ENCODE results near the gene OR1C1.
A peak's percentile ranks its signal among the peaks of the same experiment; 100 is the strongest.
"Not testable (repeated sequence)": the region's sequence is repeated elsewhere in the genome, so short reads cannot be mapped to it uniquely, and the experiment has no call there.

OR1C1 gene

GRCh38 chr1:247746391-247746935, 13.9 kb downstream of the OR1C1 start:
- peak; percentile 38 for DNase-seq (ENCODE audit: low read depth)
- no peak overlapping the region for H3K4me3 ChIP-seq (ENCODE audit: low read depth, low read length)
- TF ChIP-seq, protein P1, sequence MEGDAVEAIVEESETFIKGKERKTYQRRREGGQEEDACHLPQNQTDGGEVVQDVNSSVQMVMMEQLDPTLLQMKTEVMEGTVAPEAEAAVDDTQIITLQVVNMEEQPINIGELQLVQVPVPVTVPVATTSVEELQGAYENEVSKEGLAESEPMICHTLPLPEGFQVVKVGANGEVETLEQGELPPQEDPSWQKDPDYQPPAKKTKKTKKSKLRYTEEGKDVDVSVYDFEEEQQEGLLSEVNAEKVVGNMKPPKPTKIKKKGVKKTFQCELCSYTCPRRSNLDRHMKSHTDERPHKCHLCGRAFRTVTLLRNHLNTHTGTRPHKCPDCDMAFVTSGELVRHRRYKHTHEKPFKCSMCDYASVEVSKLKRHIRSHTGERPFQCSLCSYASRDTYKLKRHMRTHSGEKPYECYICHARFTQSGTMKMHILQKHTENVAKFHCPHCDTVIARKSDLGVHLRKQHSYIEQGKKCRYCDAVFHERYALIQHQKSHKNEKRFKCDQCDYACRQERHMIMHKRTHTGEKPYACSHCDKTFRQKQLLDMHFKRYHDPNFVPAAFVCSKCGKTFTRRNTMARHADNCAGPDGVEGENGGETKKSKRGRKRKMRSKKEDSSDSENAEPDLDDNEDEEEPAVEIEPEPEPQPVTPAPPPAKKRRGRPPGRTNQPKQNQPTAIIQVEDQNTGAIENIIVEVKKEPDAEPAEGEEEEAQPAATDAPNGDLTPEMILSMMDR (IDR thresholded peaks at IDR 0.05; ENCODE audit: low read depth, low read length, missing control alignments): no peak
- in situ Hi-C loops (cut with HindIII; ENCODE audit: low sequenced_read_pairs): no loop called here

- peak; percentile 36 for DNase-seq (ENCODE audit: low read depth)
- in situ Hi-C loops (cut with HindIII; ENCODE audit: low sequenced_read_pairs); H3K4me3 ChIP-seq (ENCODE audit: low read depth, low read length): not testable (repeated sequence)
Measured at GRCh38 chr1:247742215-247742760, 18.1 kb downstream of the OR1C1 start.

DNA sequence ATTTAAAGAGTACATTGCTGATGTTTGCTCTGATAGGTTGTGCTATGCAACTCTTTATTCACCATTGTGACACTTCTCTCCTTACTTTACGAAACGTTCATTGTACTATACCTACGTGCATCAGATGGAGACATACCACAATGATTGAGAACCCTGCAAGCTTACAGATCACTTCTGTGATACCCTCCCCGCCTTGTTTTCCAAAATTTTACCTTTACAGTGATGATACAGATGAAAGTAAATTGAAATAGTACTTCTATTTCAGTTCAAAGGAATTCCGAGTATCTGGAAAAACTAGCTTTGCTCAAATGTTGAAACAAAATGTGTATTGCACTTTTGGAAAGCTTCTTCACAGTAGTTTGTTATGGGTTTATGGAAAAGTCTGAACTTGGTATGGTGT, 18.6 kb downstream of the OR1C1 start:
- H3K4me3 ChIP-seq (ENCODE audit: low read depth, low read length): no peak overlapping the region
- TF ChIP-seq, protein P1 (IDR thresholded peaks at IDR 0.05; ENCODE audit: low read depth, low read length, missing control alignments): no peak
- no peak for DNase-seq (ENCODE audit: low read depth)
- in situ Hi-C loops (cut with HindIII; ENCODE audit: low sequenced_read_pairs): no loop called here

DNA sequence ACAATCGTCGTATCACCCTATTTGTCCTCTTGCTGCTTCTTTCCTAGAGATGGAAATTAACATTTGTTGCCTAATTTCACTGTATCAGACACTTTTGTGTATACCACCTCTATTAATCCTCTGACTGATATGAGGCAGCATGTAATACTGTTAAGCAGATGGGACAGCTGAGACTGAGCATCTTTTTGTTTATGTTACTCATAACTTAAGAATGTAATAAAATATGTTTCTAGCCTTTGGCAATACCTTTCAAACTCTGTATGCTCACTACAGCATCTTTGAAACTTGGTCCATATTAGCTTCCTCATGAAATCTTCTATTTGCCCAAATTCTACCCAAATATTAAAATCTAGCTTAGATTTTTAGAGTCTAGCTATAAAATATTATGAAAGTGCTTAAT, 19.6 kb downstream of the OR1C1 start:
- no peak for DNase-seq (ENCODE audit: low read depth)
- TF ChIP-seq, protein P1 (IDR thresholded peaks at IDR 0.05; ENCODE audit: low read depth, low read length, missing control alignments): no peak
- no peak overlapping the region for H3K4me3 ChIP-seq (ENCODE audit: low read depth, low read length)
- in situ Hi-C loops (cut with HindIII; ENCODE audit: low sequenced_read_pairs): no loop called here

GRCh38 chr1:247738315-247738714, 22.0 kb downstream of the OR1C1 start, which contains the start of gene OR14K1:
Gene OR14K1 (plus strand): TSS chr1:247738615. CDS start chr1:247738615, 0 bp downstream.
- TF ChIP-seq, protein P1 (IDR thresholded peaks at IDR 0.05; ENCODE audit: low read depth, low read length, missing control alignments): no peak
- no peak within 1 kb of the TSS for H3K4me3 ChIP-seq (ENCODE audit: low read depth, low read length)
- in situ Hi-C loops (cut with HindIII; ENCODE audit: low sequenced_read_pairs): no loop called here
- DNase-seq (ENCODE audit: low read depth): no peak

DNA sequence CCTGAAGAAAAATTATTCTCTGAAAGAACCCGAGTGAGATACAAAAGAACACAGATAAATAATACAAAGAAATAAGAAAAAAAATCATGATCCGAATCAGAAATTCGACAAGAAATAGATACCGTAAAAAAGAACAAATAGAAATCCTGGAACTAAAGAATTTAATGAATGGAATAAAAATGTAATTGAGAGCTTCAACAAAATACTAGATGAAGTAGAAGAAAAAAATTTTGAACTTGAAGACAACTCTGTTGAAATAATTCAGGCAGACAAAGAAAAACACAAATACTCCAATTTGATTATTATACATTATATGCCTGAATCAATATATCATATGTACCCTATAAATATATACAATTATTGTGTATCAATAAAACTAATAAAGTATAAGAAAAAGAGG, 39.1 kb downstream of the OR1C1 start:
- TF ChIP-seq, protein P1 (IDR thresholded peaks at IDR 0.05; ENCODE audit: low read depth, low read length, missing control alignments): no peak
- in situ Hi-C loops (cut with HindIII; ENCODE audit: low sequenced_read_pairs): no loop called here
- no peak overlapping the region for H3K4me3 ChIP-seq (ENCODE audit: low read depth, low read length)
- DNase-seq (ENCODE audit: low read depth): no peak

- DNase-seq (ENCODE audit: low read depth): no peak
- H3K4me3 ChIP-seq (ENCODE audit: low read depth, low read length): no peak within 1 kb of the TSS
- in situ Hi-C loops (cut with HindIII; ENCODE audit: low sequenced_read_pairs): no loop called here
- TF ChIP-seq, protein P1 (IDR thresholded peaks at IDR 0.05; ENCODE audit: low read depth, low read length, missing control alignments): no peak
Measured at GRCh38 chr1:247716546-247716945, 43.8 kb downstream of the OR1C1 start, which contains the start of gene OR6F1. Gene OR6F1 (minus strand): TSS chr1:247716646. CDS start chr1:247712755, 3,891 bp downstream.

All from astrocyte of the cerebellum (primary cell).